Sigmoid colon (tissue), 4 donors: ENCODE data around the gene LCP2.

ENCODE experiments used
- CTCF ChIP-seq, 4 experiments: fragments of 450-650 bp in 3 of 4; fragments of 200-600 bp in 1 of 4; IDR thresholded peaks; one replicate each; pipeline ENCODE4 v1.5.1; 2016 to 2019; ENCODE audit warnings: antibody characterized with exemption in 4 of 4, mild to moderate bottlenecking in 3 of 4, moderate library complexity in 2 of 4
- EP300 ChIP-seq, 4 donors: sonication (generic); formaldehyde crosslinking; IDR thresholded peaks; one replicate each; pipeline ENCODE4 v1.6.1; 2017; ENCODE audit warnings: antibody characterized with exemption in 4 of 4
- POLR2A ChIP-seq, 2 donors: fragments of 450-650 bp; IDR thresholded peaks; one replicate each; pipeline ENCODE4 v1.6.1; 2016; ENCODE audit warnings: antibody characterized with exemption in 2 of 2, mild to moderate bottlenecking in 2 of 2, moderate library complexity in 2 of 2
- POLR2AphosphoS5 ChIP-seq, 4 donors: sonication (generic); formaldehyde crosslinking; IDR thresholded peaks; one replicate each; pipeline ENCODE4 v1.6.1; 2017; ENCODE audit warnings: antibody characterized with exemption in 4 of 4

GRCh38 chr5:170307575-170308465, 10.2 kb upstream of the LCP2 start:
- no peak for TF ChIP-seq CTCF (IDR thresholded peaks at IDR 0.05)
- TF ChIP-seq POLR2A (IDR thresholded peaks at IDR 0.05): no peak
- TF ChIP-seq POLR2AphosphoS5 (IDR thresholded peaks at IDR 0.05): peak; percentile 63 to 93 (median 75)
- peak; percentile 76 to 99 (median 90) for TF ChIP-seq EP300 (IDR thresholded peaks at IDR 0.05)
